Measurements from ENCODE around the gene BTRC. TPM values are rescaled to one million over a fixed set of nuclear protein-coding genes. Genes with fewer than 3 reads are reported as not detected.

Gene BTRC
- total RNA-seq, 1 donor from 2014 or later = 8.8 TPM

GRCh38 chr10:101529725-101530553 is 176.0 kb downstream of the BTRC start:
- no peak for DNase-seq (ENCODE audit: low read depth, low spot score)

GRCh38 chr10:101535949-101536348 is 182.0 kb downstream of the BTRC start:
- DNase-seq (ENCODE audit: low read depth, low spot score) = peak; percentile 29

GRCh38 chr10:101536800-101537199 is 182.8 kb downstream of the BTRC start:
- DNase-seq (ENCODE audit: low read depth, low spot score) = no peak

GRCh38 chr10:101538446-101538845 is 184.5 kb downstream of the BTRC start:
- DNase-seq (ENCODE audit: low read depth, low spot score) = no peak

- no peak for DNase-seq (ENCODE audit: low read depth, low spot score)
Observed at GRCh38 chr10:101545898-101546297, 191.9 kb downstream of the BTRC start.

- no peak for DNase-seq (ENCODE audit: low read depth, low spot score)
Observed at GRCh38 chr10:101550965-101551364, 197.0 kb downstream of the BTRC start.

GRCh38 chr10:101552442-101552841 is 198.5 kb downstream of the BTRC start:
- no peak for DNase-seq (ENCODE audit: low read depth, low spot score)

GRCh38 chr10:101557541-101557940 is 203.6 kb downstream of the BTRC start:
- DNase-seq (ENCODE audit: low read depth, low spot score) = no peak

GRCh38 chr10:101558204-101558603 is 204.2 kb downstream of the BTRC start:
- DNase-seq (ENCODE audit: low read depth, low spot score) = no peak

- no peak for DNase-seq (ENCODE audit: low read depth, low spot score)
Observed at GRCh38 chr10:101558671-101559595, 205.0 kb downstream of the BTRC start.

- DNase-seq (ENCODE audit: low read depth, low spot score) = no peak
Observed at GRCh38 chr10:101559596-101560297, 205.8 kb downstream of the BTRC start.

- DNase-seq (ENCODE audit: low read depth, low spot score) = no peak
Observed at GRCh38 chr10:101560298-101561067, 206.5 kb downstream of the BTRC start.

- DNase-seq (ENCODE audit: low read depth, low spot score) = no peak
Observed at GRCh38 chr10:101561068-101561915, 207.3 kb downstream of the BTRC start.

GRCh38 chr10:101562231-101562630 is 208.3 kb downstream of the BTRC start:
- DNase-seq (ENCODE audit: low read depth, low spot score) = no peak

GRCh38 chr10:101563007-101563406 is 209.0 kb downstream of the BTRC start:
- no peak for DNase-seq (ENCODE audit: low read depth, low spot score)

- no peak for DNase-seq (ENCODE audit: low read depth, low spot score)
Observed at GRCh38 chr10:101563497-101564040, 209.6 kb downstream of the BTRC start.

- DNase-seq (ENCODE audit: low read depth, low spot score) = no peak
Observed at GRCh38 chr10:101564490-101564991, 210.6 kb downstream of the BTRC start.

GRCh38 chr10:101565370-101565900 is 211.5 kb downstream of the BTRC start:
- DNase-seq (ENCODE audit: low read depth, low spot score) = no peak

- DNase-seq (ENCODE audit: low read depth, low spot score) = no peak
Observed at GRCh38 chr10:101565936-101566332, 212.0 kb downstream of the BTRC start.

Measured in pulmonary artery endothelial cell (primary cell).